Naive thymus-derived CD4-positive, alpha-beta T cell (primary cell): ENCODE measurements around the gene SNRNP200. TPM values are rescaled to one million over a fixed set of nuclear protein-coding genes. Genes with fewer than 3 reads are reported as not detected.

Source experiments
- ATAC-seq: fragments of 150-1000 bp; cut with Tn5 transposase; 2 replicates; pipeline ENCODE4 v1.10.0; 2021; ENCODE audit warnings: mild to moderate bottlenecking, moderate library complexity
- CTCF ChIA-PET: fragments of 350-600 bp; sonication (Branson Sonifier 250); formaldehyde crosslinking; loops from one replicate; lab custom pipeline; 2021; ENCODE audit warnings: antibody characterized with exemption; lab: Charles Lee
- POLR2A ChIA-PET: fragments of 350-600 bp; sonication (Branson Sonifier 250); formaldehyde crosslinking; loops from one replicate; lab custom pipeline; 2021; ENCODE audit warnings: antibody characterized with exemption, inconsistent platforms; lab: Charles Lee
- DNase-seq, 9 donors: peaks; one replicate each; pipeline versions ENCODE4 v3.0.0 to v3.0.0-alpha.2; 2020 to 2022; ENCODE audit warnings: mixed read lengths in 1 of 9
- H3K27ac ChIP-seq: one replicate; pipeline ENCODE4 v1.7.0; 2013; ENCODE audit warnings: mild to moderate bottlenecking, low read depth, low read length, moderate library complexity
- H3K27me3 ChIP-seq, 2 donors: one replicate each; pipeline ENCODE4 v1.7.0; 2013; ENCODE audit warnings: low read length in 2 of 2, mild to moderate bottlenecking in 2 of 2, moderate library complexity in 2 of 2; ENCODE audit not compliant: control insufficient read depth in 2 of 2, insufficient read depth in 2 of 2
- H3K36me3 ChIP-seq, 3 experiments: 1 replicate in 2 of 3; 2 replicates in 1 of 3; pipeline ENCODE4 v1.7.0; 2013; ENCODE audit warnings: low read length in 3 of 3, mild to moderate bottlenecking in 3 of 3, moderate library complexity in 1 of 3; ENCODE audit not compliant: insufficient read depth in 3 of 3, control insufficient read depth in 2 of 3
- H3K4me1 ChIP-seq, 2 donors: one replicate each; pipeline ENCODE4 v1.7.0; 2013; ENCODE audit warnings: low read length in 2 of 2, mild to moderate bottlenecking in 2 of 2, moderate library complexity in 1 of 2; ENCODE audit not compliant: control insufficient read depth in 2 of 2, insufficient read depth in 2 of 2
- H3K4me3 ChIP-seq: 2 replicates; pipeline ENCODE4 v1.7.0; 2013; ENCODE audit warnings: mild to moderate bottlenecking, low read length
- H3K9me3 ChIP-seq, 3 experiments: 1 replicate in 2 of 3; 2 replicates in 1 of 3; pipeline ENCODE4 v1.7.0; 2013; ENCODE audit warnings: low read length in 3 of 3; ENCODE audit not compliant: control insufficient read depth in 2 of 3
- H3K27ac Mint-ChIP-seq, 9 donors: one replicate each; pipeline ENCODE4 v1.8.0; 2020 to 2022; ENCODE audit warnings: mixed read lengths in 9 of 9, mild to moderate bottlenecking in 8 of 9, moderate library complexity in 5 of 9, inconsistent platforms in 2 of 9
- H3K27me3 Mint-ChIP-seq, 5 donors: one replicate each; pipeline ENCODE4 v1.8.0; 2021 to 2022; ENCODE audit warnings: mixed read lengths in 5 of 5, mild to moderate bottlenecking in 1 of 5
- H3K36me3 Mint-ChIP-seq, 5 donors: one replicate each; pipeline ENCODE4 v1.8.0; 2020 to 2022; ENCODE audit warnings: mixed read lengths in 5 of 5, mild to moderate bottlenecking in 3 of 5, inconsistent platforms in 1 of 5
- H3K4me1 Mint-ChIP-seq, 7 donors: one replicate each; pipeline ENCODE4 v1.8.0; 2020 to 2022; ENCODE audit warnings: mixed read lengths in 7 of 7, mild to moderate bottlenecking in 3 of 7, inconsistent platforms in 1 of 7
- H3K4me3 Mint-ChIP-seq, 10 donors: one replicate each; pipeline ENCODE4 v1.8.0; 2020 to 2022; ENCODE audit warnings: mild to moderate bottlenecking in 10 of 10, mixed read lengths in 10 of 10, moderate library complexity in 6 of 10, inconsistent platforms in 2 of 10
- H3K9me3 Mint-ChIP-seq, 11 donors: one replicate each; pipeline ENCODE4 v1.8.0; 2020 to 2022; ENCODE audit warnings: mixed read lengths in 11 of 11, mild to moderate bottlenecking in 4 of 11, inconsistent platforms in 1 of 11, moderate library complexity in 1 of 11
- intact Hi-C, 2 donors: fragments of 100-400 bp; cut with micrococcal nuclease; formaldehyde crosslinking; loops; one replicate each; pipeline ENCODE4 v1.15.1; 2023
- polyA plus RNA-seq, 2 donors: library from polyadenylated mRNA; unstranded; fragments of 300-500 nt; fragmentation: Illumina TruSeq; gene quantifications; one replicate each; pipeline ENCODE4 v1.2.3, GENCODE V29; 2021
- total RNA-seq, 6 experiments: library from RNA in 5 of 6; stranded (reverse) in 5 of 6; gene quantifications; 1 replicate in 5 of 6; 2 replicates in 1 of 6; pipeline ENCODE4 v1.2.3 and lab custom pipeline; 2021 to 2026

Gene SNRNP200
- total and polyA plus RNA-seq, 7 experiments from 2014 or later, result 86.6 to 255 (median 171) TPM

DNA sequence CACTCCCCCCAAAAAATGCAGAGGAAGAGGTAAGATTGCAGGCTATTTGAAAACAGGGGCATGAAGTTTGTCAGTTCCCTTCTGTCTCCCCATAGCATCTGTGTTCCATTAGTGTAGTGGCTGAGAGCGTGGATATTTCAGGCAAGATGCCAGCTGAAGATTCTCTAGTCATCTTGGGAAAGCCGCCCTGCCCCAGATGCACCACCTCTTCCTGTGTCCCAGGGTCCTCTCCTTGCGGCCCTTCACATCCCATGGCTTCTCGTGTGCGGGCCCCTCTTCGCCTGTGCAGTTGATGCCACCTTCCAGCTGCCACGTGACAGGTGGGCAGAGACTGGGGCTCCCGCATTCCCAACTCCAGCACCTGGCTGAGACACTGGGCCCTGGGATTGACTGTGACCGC lies 55.7 kb downstream of the SNRNP200 start:
- H3K4me3 Mint-ChIP-seq, result no peak overlapping the region
- no peak overlapping the region for H3K27ac ChIP-seq
- ATAC-seq (no peak), DNase-seq (no peak)
- H3K27me3 Mint-ChIP-seq, result no peaks in the 10 kb centered on the region
- H3K4me1 Mint-ChIP-seq, result peaks cover 17 to 57% (median 40%) of the 10 kb centered on the region in 7 donors
- peak overlapping the region in 6 of 9 donors; percentile 53 to 69 (median 56) for H3K27ac Mint-ChIP-seq
- ChIA-PET CTCF (no interaction called here), POLR2A (no interaction called here)
- H3K4me3 ChIP-seq, result no peak overlapping the region
- peaks cover 6 to 31% (median 16%) of the 10 kb centered on the region in 3 experiments for H3K36me3 ChIP-seq
- H3K27me3 ChIP-seq, result no peaks in the 10 kb centered on the region
- H3K36me3 Mint-ChIP-seq, result peaks cover 10 to 35% (median 13%) of the 10 kb centered on the region in 5 donors
- intact Hi-C loops, result no loop called here
- H3K9me3 ChIP-seq, result no peaks in the 10 kb centered on the region
- H3K4me1 ChIP-seq, result peaks cover 0 to 7% of the 10 kb centered on the region in 2 donors
- peaks cover 0 to 10% (median 0%) of the 10 kb centered on the region in 11 donors for H3K9me3 Mint-ChIP-seq

DNA sequence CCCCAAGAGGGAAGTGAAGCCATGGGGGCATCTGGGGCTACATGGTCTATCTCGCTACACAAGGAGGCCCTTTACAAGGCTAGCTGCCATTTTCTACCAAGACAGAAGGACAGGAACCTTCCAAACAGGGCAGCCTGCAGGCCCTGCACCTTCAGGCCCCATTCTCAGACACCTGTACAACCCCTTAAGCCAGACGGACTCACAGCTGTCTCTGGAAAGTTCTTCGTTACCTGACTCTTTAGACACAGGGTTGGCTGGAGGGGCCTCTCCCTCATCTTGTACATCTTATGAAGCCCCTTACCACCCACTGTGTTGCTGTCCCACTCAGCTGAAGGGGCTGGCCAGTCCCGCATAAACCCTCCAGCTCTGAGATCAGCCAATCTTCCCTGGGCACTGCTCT lies 56.7 kb downstream of the SNRNP200 start:
- no peak overlapping the region for H3K27ac ChIP-seq
- H3K36me3 ChIP-seq, result peaks cover 6 to 21% (median 8%) of the 10 kb centered on the region in 3 experiments
- Mint-ChIP-seq H3K9me3 (peaks cover 0 to 10% (median 0%) of the 10 kb centered on the region in 11 donors), H3K36me3 (peaks cover 4 to 32% (median 7%) of the 10 kb centered on the region in 5 donors), H3K4me1 (peaks cover 14 to 52% (median 33%) of the 10 kb centered on the region in 7 donors), H3K27ac (peak overlapping the region in 4 of 9 donors; percentile 17 to 41 (median 36)), H3K4me3 (no peak overlapping the region), H3K27me3 (no peaks in the 10 kb centered on the region)
- ATAC-seq, result no peak
- ChIA-PET POLR2A (no interaction called here), CTCF (interaction anchor here (0.7 kb wide), 1 partner anchor 147 kb away, joined by 3 read pairs; no protein-coding TSS in a partner anchor)
- no peak for DNase-seq
- no peak overlapping the region for H3K4me3 ChIP-seq
- H3K9me3 ChIP-seq, result no peaks in the 10 kb centered on the region
- intact Hi-C loops, result no loop called here
- peaks cover 0 to 5% of the 10 kb centered on the region in 2 donors for H3K4me1 ChIP-seq
- H3K27me3 ChIP-seq, result no peaks in the 10 kb centered on the region

DNA sequence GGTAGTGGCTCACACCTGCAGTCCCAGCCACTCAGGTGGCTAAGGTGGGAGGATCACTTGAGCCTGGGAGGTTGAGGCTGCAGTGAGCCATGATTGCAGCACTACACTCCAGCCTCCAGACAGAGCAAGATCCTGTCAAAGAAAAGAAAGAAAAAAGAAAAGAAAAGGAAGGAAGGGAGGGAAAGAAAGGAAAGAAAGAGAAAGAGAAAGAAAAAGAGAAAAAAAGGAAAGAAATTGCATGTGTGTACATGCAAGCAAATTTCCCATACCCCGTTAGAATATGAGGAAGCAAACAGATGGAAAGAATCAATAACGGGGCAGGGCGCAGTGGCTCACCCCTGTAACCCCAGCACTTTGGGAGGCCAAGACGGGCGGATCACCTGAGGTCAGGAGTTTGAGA lies 57.5 kb downstream of the SNRNP200 start:
- Histone ChIP-seq H3K9me3 (no peaks in the 10 kb centered on the region), H3K36me3 (peaks cover 1 to 14% (median 6%) of the 10 kb centered on the region in 3 experiments), H3K27ac (no peak overlapping the region), H3K27me3 (no peaks in the 10 kb centered on the region), H3K4me1 (peaks cover 3 to 9% of the 10 kb centered on the region in 2 donors), H3K4me3 (no peak overlapping the region)
- Mint-ChIP-seq H3K36me3 (peaks cover 0 to 29% (median 6%) of the 10 kb centered on the region in 5 donors), H3K27ac (peak overlapping the region in 7 of 9 donors; percentile 32 to 82 (median 77)), H3K4me1 (peaks cover 15 to 56% (median 37%) of the 10 kb centered on the region in 7 donors), H3K9me3 (peaks cover 0 to 10% (median 0%) of the 10 kb centered on the region in 11 donors), H3K4me3 (no peak overlapping the region), H3K27me3 (no peaks in the 10 kb centered on the region)
- intact Hi-C loops, result loop anchor here in 1 of 2 donors (2.0 kb wide), 1 partner anchor 17 kb away; the partner anchor contains the start of gene TMEM127
- ChIA-PET POLR2A (no interaction called here), CTCF (no interaction called here)
- no peak for DNase-seq
- ATAC-seq, result no peak

DNA sequence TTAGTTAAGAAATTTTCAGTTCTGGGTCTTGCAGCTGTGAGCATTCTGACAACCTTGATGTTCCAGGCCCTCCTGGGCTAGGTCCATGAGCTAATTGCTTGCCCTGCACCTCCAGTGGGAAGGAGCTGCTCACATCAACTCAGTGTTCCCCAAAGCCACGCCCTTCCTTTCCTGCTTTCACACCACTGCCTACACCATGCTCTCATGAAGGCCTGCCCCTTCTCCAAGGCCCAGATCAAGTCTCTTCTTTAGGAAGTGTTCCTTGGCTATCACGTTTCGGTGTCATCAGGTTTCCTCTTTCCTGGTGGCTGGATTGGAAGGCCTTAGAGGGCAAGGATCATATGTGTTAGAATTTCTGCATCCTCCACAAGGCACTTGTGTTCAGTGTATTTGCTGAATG lies 58.3 kb downstream of the SNRNP200 start:
- POLR2A ChIA-PET, result interaction anchor here (1.4 kb wide), 1 partner anchor 9 kb away, joined by 5 read pairs; no protein-coding TSS in a partner anchor
- Histone ChIP-seq H3K4me1 (peaks cover 12 to 18% of the 10 kb centered on the region in 2 donors), H3K27me3 (no peaks in the 10 kb centered on the region), H3K27ac (no peak overlapping the region), H3K36me3 (peaks cover 0 to 5% (median 3%) of the 10 kb centered on the region in 3 experiments), H3K4me3 (no peak overlapping the region), H3K9me3 (no peaks in the 10 kb centered on the region)
- DNase-seq (no peak), ATAC-seq (no peak)
- peak overlapping the region in 8 of 9 donors; percentile 10 to 87 (median 72) for H3K27ac Mint-ChIP-seq
- H3K27me3 Mint-ChIP-seq, result no peaks in the 10 kb centered on the region
- peaks cover 21 to 65% (median 46%) of the 10 kb centered on the region in 7 donors for H3K4me1 Mint-ChIP-seq
- peak overlapping the region in 1 of 10 donors; percentile 19 for H3K4me3 Mint-ChIP-seq
- H3K36me3 Mint-ChIP-seq, result peaks cover 0 to 30% (median 0%) of the 10 kb centered on the region in 5 donors
- peaks cover 0 to 10% (median 0%) of the 10 kb centered on the region in 11 donors for H3K9me3 Mint-ChIP-seq
- CTCF ChIA-PET, result no interaction called here
- intact Hi-C loops, result loop anchor here in 1 of 2 donors (2.0 kb wide), 1 partner anchor 18 kb away; the partner anchor contains the start of gene TMEM127

DNA sequence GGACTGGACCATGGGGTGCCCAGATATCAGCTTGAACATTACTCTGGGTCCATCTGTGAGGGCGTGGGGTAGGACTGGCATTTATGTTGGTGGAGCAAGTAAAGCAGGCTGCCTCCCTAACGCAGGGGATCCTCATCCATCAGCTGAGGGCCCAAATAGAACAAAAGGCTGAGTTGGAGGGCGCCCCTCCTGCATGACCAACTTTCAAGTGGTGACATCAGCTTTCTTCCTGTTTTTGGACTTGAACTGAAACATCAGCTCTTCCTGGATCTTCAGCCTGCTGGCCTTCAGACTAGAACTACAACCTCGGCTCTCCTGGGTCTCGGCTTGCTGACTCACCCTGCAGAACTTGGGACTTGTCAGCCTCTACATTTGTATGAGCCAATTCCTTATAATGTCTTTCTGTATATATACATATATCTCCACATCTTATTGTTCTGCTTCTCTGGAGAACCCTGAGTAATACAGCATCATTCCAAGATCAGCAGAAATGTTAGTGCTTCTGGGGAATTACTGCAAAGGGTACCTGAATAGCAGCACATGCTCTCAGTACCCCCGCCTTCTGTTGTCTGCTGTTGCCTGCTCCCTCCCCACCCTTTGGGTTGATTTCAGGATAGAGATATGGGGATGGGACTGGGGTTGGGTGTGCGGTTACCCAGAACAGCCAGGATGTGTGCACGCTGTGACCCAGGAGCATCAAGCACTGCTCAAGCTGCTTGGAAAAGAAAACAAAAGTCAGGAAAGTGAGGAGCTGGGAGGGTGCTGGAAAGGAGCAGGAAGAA lies 59.5 kb downstream of the SNRNP200 start:
- H3K4me1 ChIP-seq, result peaks cover 24 to 30% of the 10 kb centered on the region in 2 donors
- Mint-ChIP-seq H3K9me3 (peaks cover 0 to 10% (median 0%) of the 10 kb centered on the region in 11 donors), H3K4me1 (peaks cover 28 to 77% (median 57%) of the 10 kb centered on the region in 7 donors), H3K27me3 (no peaks in the 10 kb centered on the region), H3K36me3 (peaks cover 0 to 28% (median 0%) of the 10 kb centered on the region in 5 donors), H3K4me3 (peak overlapping the region in 7 of 10 donors; percentile 3 to 39 (median 20)), H3K27ac (peak overlapping the region; percentile 19 to 96 (median 84))
- H3K36me3 ChIP-seq, result no peaks in the 10 kb centered on the region
- ChIA-PET CTCF (no interaction called here), POLR2A (interaction anchor here (1.3 to 2.4 kb wide), 3 partner anchors 11 to 20 kb away, joined by 3 to 5 read pairs (median 5); partner anchors contain the start of genes CIAO1 and TMEM127)
- H3K27ac ChIP-seq, result no peak overlapping the region
- H3K4me3 ChIP-seq, result no peak overlapping the region
- ATAC-seq, result peak; percentile 68
- no peaks in the 10 kb centered on the region for H3K9me3 ChIP-seq
- no peaks in the 10 kb centered on the region for H3K27me3 ChIP-seq
- intact Hi-C loops, result loop anchor here in 1 of 2 donors (2.0 kb wide), 1 partner anchor 19 kb away; the partner anchor contains the start of gene TMEM127
- DNase-seq, result no peak

DNA sequence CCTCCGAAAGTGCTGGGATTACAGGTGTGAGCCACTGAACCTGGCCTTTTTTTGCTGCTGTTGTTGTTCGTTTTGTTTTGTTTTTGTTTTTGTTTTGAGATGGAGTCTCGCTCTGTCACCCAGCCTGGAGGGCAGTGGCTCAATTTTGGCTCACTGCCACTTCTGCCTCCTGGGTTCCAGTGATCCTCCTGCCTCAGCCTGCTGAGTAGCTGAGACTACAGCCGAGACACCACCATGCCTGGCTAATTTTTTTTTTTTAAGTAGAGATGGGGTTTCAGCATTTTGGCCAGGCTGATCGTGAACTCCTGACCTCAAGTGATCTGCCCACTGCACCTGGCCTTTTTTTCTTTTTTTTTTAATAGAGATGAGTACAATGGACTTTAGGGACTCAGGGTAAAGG lies 61.5 kb downstream of the SNRNP200 start:
- Histone ChIP-seq H3K36me3 (no peaks in the 10 kb centered on the region), H3K4me3 (no peak overlapping the region), H3K9me3 (no peaks in the 10 kb centered on the region), H3K27me3 (no peaks in the 10 kb centered on the region), H3K4me1 (peaks cover 24 to 30% of the 10 kb centered on the region in 2 donors), H3K27ac (no peak overlapping the region)
- CTCF ChIA-PET, result no interaction called here
- DNase-seq, result no peak
- intact Hi-C loops, result no loop called here
- H3K27ac Mint-ChIP-seq, result peak overlapping the region in 1 of 9 donors; percentile 58
- H3K9me3 Mint-ChIP-seq, result peaks cover 0 to 10% (median 0%) of the 10 kb centered on the region in 11 donors
- ATAC-seq, result no peak
- H3K4me1 Mint-ChIP-seq, result peaks cover 28 to 66% (median 60%) of the 10 kb centered on the region in 7 donors
- no peaks in the 10 kb centered on the region for H3K27me3 Mint-ChIP-seq
- POLR2A ChIA-PET, result interaction anchor here (0.6 to 2.0 kb wide), 5 partner anchors 13 to 338 kb away, joined by 3 to 4 read pairs (median 4); no protein-coding TSS in a partner anchor
- peaks cover 0 to 27% (median 0%) of the 10 kb centered on the region in 5 donors for H3K36me3 Mint-ChIP-seq
- no peak overlapping the region for H3K4me3 Mint-ChIP-seq
